Nephron progenitor cell (in vitro differentiated cells): ENCODE measurements around the gene MUC20.

Source experiments
- DNase-seq: peaks from one replicate; pipeline ENCODE4 v3.0.0; 2021
- H3K27ac Mint-ChIP-seq: 2 replicates; pipeline ENCODE4 v1.8.0; 2021; ENCODE audit warnings: mild to moderate bottlenecking, moderate library complexity, mixed read lengths
- H3K27me3 Mint-ChIP-seq: 2 replicates; pipeline ENCODE4 v1.8.0; 2021; ENCODE audit warnings: mild to moderate bottlenecking, low read depth, mixed read lengths; ENCODE audit not compliant: poor library complexity
- H3K36me3 Mint-ChIP-seq: 2 replicates; pipeline ENCODE4 v1.8.0; 2021; ENCODE audit warnings: low read depth, mixed read lengths
- H3K4me1 Mint-ChIP-seq: 2 replicates; pipeline ENCODE4 v1.8.0; 2021; ENCODE audit warnings: mixed read lengths
- H3K4me3 Mint-ChIP-seq: 2 replicates; pipeline ENCODE4 v1.8.0; 2021; ENCODE audit warnings: mild to moderate bottlenecking, moderate library complexity, mixed read lengths
- H3K9me3 Mint-ChIP-seq: 2 replicates; pipeline ENCODE4 v1.8.0; 2021; ENCODE audit warnings: mild to moderate bottlenecking, moderate library complexity, mixed read lengths
- TF ChIP-seq, protein P1 (sequence below): fragments of 200-600 bp; sonication (generic); IDR thresholded peaks from 2 replicates; pipeline ENCODE4 v1.5.0; 2021; ENCODE audit warnings: antibody characterized with exemption

Gene MUC20

DNA sequence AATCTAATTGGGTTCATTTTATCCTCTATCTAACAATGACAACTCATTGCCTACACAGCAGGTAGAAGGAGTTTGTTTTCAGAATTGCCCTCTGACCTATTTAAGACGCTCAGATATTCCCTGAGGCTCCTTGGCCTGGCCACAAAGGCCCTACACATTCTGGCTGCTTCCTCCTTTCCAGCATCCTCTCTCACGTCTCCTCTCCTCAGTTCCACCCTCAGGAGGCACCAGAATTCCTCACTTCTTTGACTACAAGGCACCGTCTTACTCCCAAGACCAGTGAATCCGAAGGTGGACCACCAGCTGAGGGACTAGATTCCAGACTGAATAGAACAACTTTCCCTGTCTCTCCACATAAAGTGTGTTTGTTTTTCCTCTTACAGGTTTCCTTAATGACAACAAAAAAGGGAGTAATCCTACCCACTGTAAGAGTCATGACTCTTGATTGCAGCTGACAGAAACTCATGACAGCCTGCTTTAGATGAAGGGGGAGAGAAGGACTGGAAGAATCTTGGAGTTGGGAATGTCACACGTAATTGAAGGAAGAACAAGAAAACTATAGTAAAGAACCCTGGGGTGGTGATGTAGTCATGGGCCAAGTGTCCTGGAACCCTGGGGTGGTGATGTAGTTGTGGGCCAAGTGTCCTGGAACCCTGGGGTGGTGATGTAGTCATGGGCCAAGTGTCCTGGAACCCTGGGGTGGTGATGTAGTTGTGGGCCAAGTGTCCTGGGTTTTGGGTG, 22.0 kb upstream of the MUC20 start:
- H3K36me3 Mint-ChIP-seq: peaks cover 40% of the 10 kb centered on the region
- no peaks in the 10 kb centered on the region for H3K27me3 Mint-ChIP-seq
- H3K4me3 Mint-ChIP-seq: no peak overlapping the region
- H3K27ac Mint-ChIP-seq: peak overlapping the region; percentile 33
- H3K9me3 Mint-ChIP-seq: no peaks in the 10 kb centered on the region
- TF ChIP-seq, protein P1, sequence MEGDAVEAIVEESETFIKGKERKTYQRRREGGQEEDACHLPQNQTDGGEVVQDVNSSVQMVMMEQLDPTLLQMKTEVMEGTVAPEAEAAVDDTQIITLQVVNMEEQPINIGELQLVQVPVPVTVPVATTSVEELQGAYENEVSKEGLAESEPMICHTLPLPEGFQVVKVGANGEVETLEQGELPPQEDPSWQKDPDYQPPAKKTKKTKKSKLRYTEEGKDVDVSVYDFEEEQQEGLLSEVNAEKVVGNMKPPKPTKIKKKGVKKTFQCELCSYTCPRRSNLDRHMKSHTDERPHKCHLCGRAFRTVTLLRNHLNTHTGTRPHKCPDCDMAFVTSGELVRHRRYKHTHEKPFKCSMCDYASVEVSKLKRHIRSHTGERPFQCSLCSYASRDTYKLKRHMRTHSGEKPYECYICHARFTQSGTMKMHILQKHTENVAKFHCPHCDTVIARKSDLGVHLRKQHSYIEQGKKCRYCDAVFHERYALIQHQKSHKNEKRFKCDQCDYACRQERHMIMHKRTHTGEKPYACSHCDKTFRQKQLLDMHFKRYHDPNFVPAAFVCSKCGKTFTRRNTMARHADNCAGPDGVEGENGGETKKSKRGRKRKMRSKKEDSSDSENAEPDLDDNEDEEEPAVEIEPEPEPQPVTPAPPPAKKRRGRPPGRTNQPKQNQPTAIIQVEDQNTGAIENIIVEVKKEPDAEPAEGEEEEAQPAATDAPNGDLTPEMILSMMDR: no peak
- DNase-seq: no peak
- peaks cover 34% of the 10 kb centered on the region for H3K4me1 Mint-ChIP-seq

DNA sequence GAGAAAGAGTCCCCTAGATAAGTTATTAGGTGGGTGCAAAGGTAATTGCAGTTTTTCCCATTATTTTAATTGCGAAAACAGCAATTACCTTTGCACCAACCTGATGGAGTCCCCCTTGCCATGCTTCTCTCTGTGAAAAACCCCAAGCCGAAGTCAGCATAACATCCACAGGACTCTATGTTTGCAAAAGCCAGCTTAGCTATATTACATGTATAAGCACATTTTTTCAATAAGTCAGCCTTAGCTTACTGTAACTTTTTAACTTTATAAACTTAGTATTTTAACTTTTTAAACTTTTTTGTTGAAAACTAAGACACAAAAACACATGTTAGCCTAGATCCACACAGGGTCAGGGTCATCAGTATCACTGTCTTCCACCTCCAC, 21.4 kb upstream of the MUC20 start:
- H3K27me3 Mint-ChIP-seq: peaks cover 4% of the 10 kb centered on the region
- peaks cover 35% of the 10 kb centered on the region for H3K36me3 Mint-ChIP-seq

DNA sequence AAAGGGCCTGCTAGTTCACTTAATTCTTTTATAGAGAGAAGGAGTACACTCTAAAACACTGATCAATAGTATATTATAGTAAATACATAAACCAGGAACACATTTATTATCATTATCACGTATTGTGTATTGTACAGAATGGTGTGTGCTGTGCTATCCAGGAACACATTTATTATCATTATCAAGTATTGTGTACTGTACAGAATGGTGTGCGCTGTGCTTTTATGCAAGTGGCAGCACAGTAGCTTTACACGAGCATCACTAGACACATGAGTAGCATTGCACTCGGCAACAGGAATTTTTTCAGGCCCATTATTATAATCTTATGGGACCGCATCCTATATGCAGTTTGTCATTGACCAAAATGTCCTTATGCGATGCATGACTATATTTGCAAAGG, 20.9 kb upstream of the MUC20 start:
- DNase-seq: no peak
- no peaks in the 10 kb centered on the region for H3K9me3 Mint-ChIP-seq
- H3K27ac Mint-ChIP-seq: peak overlapping the region; percentile 9
- H3K36me3 Mint-ChIP-seq: peaks cover 35% of the 10 kb centered on the region
- H3K4me3 Mint-ChIP-seq: no peak overlapping the region
- peaks cover 9% of the 10 kb centered on the region for H3K27me3 Mint-ChIP-seq
- TF ChIP-seq, protein P1: no peak
- peaks cover 34% of the 10 kb centered on the region for H3K4me1 Mint-ChIP-seq

More for the DNA sequence above, 21.4 kb upstream of the MUC20 start:
- peak overlapping the region; percentile 9 for H3K27ac Mint-ChIP-seq
- TF ChIP-seq, protein P1: no peak
- no peak for DNase-seq
- no peaks in the 10 kb centered on the region for H3K9me3 Mint-ChIP-seq
- H3K4me1 Mint-ChIP-seq: peaks cover 34% of the 10 kb centered on the region
- H3K4me3 Mint-ChIP-seq: no peak overlapping the region

DNA sequence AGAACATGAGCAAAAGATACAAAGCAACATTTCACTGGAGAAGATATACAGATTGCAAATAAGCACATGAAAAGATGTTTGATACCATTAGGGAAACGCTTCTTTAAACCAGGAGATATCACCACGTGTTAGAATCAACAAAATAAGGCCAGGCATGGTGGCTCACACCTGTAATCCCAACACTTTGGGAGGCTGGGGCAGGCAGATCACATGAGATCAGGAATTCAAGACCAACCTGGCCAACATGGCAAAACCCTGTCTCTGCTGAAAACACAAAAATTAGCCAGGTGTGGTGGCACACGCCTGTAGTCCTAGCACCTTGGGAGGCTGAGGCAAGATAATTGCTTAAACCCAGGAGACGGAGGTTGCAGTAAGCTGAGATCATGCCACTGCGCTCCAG, 20.5 kb upstream of the MUC20 start:
- Mint-ChIP-seq H3K27ac (no peak overlapping the region), H3K36me3 (peaks cover 31% of the 10 kb centered on the region), H3K4me1 (peaks cover 34% of the 10 kb centered on the region), H3K9me3 (no peaks in the 10 kb centered on the region), H3K27me3 (peaks cover 9% of the 10 kb centered on the region), H3K4me3 (no peak overlapping the region)
- no peak for DNase-seq
- TF ChIP-seq, protein P1: no peak

DNA sequence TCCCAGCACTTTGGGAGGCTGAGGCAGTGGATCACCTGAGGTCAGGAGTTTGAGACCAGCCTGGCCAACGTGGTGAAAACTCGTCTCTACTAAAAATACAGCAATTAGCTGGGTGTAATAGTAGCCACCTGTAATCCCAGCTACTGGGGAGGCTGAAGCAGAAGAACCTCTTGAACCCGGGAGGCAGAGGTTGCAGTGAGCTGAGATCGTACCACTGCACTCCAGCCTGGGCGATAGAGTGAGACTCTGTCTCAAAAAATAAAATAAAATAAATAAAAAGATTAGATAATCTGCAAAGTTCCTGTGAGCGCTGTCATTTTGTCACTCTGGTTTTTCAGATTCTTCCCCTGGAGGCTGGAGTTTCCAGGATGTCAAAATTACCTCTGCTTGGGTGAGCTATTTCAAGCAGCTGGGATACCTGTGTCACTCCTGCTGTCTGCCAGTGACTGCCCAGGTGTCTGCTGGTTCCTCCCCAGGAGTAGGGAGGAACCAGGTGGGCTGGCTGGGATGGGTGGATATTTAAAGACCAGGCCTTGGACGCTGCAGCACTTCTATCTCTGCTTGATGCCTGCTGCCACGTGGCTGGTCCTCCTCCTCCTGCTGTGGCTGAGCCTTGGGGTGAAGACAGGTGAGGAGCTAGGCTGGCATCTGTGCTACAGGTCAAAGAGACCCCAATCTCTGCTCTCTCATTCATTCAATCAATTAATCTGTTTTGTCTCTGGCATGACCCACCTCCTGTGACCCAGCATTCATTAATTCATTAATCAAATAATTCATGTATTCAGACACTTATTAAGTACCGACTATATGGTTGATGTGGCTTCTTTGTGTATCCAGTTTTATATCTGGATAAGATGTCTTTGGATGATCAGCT, 19.5 kb upstream of the MUC20 start:
- Mint-ChIP-seq H3K4me3 (no peak overlapping the region), H3K9me3 (peaks cover 1% of the 10 kb centered on the region), H3K27ac (no peak overlapping the region), H3K36me3 (peaks cover 24% of the 10 kb centered on the region), H3K4me1 (peaks cover 30% of the 10 kb centered on the region), H3K27me3 (peaks cover 9% of the 10 kb centered on the region)
- DNase-seq: no peak
- TF ChIP-seq, protein P1: no peak
